ENCODE measurements around the gene COPS7A. TPM values are rescaled to one million over a fixed set of nuclear protein-coding genes. Genes with fewer than 3 reads are reported as not detected.
A peak's percentile ranks its signal among the peaks of the same experiment; 100 is the strongest.

COPS7A gene
- total RNA-seq (2014; rRNA removed; shearing (Covaris generic)) (94.5 and 123 TPM in 2 replicates), polyA plus RNA-seq (2016; fragmentation: Nextera tagmentation; extraction: Ambion mirVana) (133 and 135 TPM in 2 replicates)

- Histone ChIP-seq H3K4me3 (peak within 1 kb of the TSS; percentile 79), H2AFZ (peak within 1 kb of the TSS; percentile 97), H3K4me1 (ENCODE audit: insufficient read depth) (peaks cover 10% of the 10 kb centered on the region), H3K9me2 (ENCODE audit: insufficient read depth) (no peaks in the 10 kb centered on the region), H3K79me2 (ENCODE audit: insufficient read depth) (peaks cover 24% of the 10 kb centered on the region), H4K20me1 (ENCODE audit: insufficient read depth) (no peaks in the 10 kb centered on the region), H3K27ac (peak within 1 kb of the TSS; percentile 82), H3K9ac (peak within 1 kb of the TSS; percentile 80), H3K4me2 (ENCODE audit: unreplicated experiment) (peak within 1 kb of the TSS; percentile 99), H3K9me3 (ENCODE audit: low read depth) (no peaks in the 10 kb centered on the region), H3K36me3 (ENCODE audit: low read depth) (peaks cover 9% of the 10 kb centered on the region; the same call in 1 of the 2 replicates), H3F3A (ENCODE audit: insufficient read depth) (peaks cover 10% of the 10 kb centered on the region; the same call in 1 of the 2 replicates), H3K27me3 (replicated peaks; ENCODE audit: insufficient read depth) (no peaks in the 10 kb centered on the region)
- WGBS, 2 experiments (ENCODE audit: low coverage in 1 of 2, low lambda C conversion rate in 2 of 2, missing lambda C conversion rate in 2 of 2) = 1% methylated on average over 48 to 49 of the region's 49 CpGs
- DNase-seq = peak; percentile 98
- in situ Hi-C loops (cut with MboI) = no loop called here
- no peak for TF ChIP-seq EZH2phosphoT487 (IDR thresholded peaks at IDR 0.05; ENCODE audit: insufficient read depth, low read depth)
- TF ChIP-seq EZH2 (IDR thresholded peaks at IDR 0.05; ENCODE audit: insufficient read depth, poor library complexity, severe bottlenecking) = no peak
Measured at GRCh38 chr12:6723607-6724408, at the start of gene COPS7A. Gene COPS7A, plus strand, starts transcription at chr12:6724046. Its CDS starts 611 bp downstream, at chr12:6724657.

DNA sequence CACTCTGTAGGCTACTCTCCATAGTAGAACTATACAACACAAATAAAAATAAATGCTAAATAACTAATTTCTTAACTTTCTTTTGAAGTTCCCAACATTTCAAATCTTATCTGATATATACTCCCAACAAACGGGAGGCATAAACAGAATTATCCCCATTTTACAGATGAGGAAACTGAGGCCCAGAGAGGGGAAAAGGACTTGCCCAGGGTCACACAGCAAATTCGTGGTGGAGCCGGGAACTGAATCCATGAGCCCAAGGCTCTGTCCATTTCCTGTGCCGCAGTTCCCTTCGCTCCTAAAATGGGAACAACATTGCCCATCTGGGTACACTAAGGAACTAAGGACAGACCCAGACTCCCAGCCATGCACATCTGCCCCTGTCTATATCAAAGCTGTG lies 46.9 kb upstream of the COPS7A start:
- no peak for TF ChIP-seq EZH2 (IDR thresholded peaks at IDR 0.05; ENCODE audit: insufficient read depth, poor library complexity, severe bottlenecking)
- no peak for TF ChIP-seq EZH2phosphoT487 (IDR thresholded peaks at IDR 0.05; ENCODE audit: insufficient read depth, low read depth)
- Histone ChIP-seq H3K27me3 (replicated peaks; ENCODE audit: insufficient read depth) (no peaks in the 10 kb centered on the region), H4K20me1 (ENCODE audit: insufficient read depth) (no peaks in the 10 kb centered on the region), H3F3A (ENCODE audit: insufficient read depth) (no peaks in the 10 kb centered on the region), H3K9me2 (ENCODE audit: insufficient read depth) (no peaks in the 10 kb centered on the region), H3K79me2 (ENCODE audit: insufficient read depth) (peaks cover 81% of the 10 kb centered on the region), H3K9ac (no peak overlapping the region), H3K36me3 (ENCODE audit: low read depth) (peaks cover 52% of the 10 kb centered on the region), H2AFZ (no peak overlapping the region), H3K4me2 (ENCODE audit: unreplicated experiment) (no peak overlapping the region), H3K4me3 (no peak overlapping the region), H3K9me3 (ENCODE audit: low read depth) (no peaks in the 10 kb centered on the region), H3K27ac (no peak overlapping the region), H3K4me1 (ENCODE audit: insufficient read depth) (no peaks in the 10 kb centered on the region)
- in situ Hi-C loops (cut with MboI) = no loop called here
- 89 to 94% methylated on average over 5 of the region's 5 CpGs for WGBS, 2 experiments (ENCODE audit: low coverage in 1 of 2, low lambda C conversion rate in 2 of 2, missing lambda C conversion rate in 2 of 2)
- no peak for DNase-seq

- in situ Hi-C loops (cut with MboI) = no loop called here
- H3K79me2 ChIP-seq (ENCODE audit: insufficient read depth) = peaks cover 96% of the 10 kb centered on the region
- H3K9ac ChIP-seq = no peak overlapping the region
- H3K4me1 ChIP-seq (ENCODE audit: insufficient read depth) = peaks cover 12% of the 10 kb centered on the region; the same call in 1 of the 2 replicates
- no peak overlapping the region for H2AFZ ChIP-seq
- TF ChIP-seq EZH2 (IDR thresholded peaks at IDR 0.05; ENCODE audit: insufficient read depth, poor library complexity, severe bottlenecking) (no peak), EZH2phosphoT487 (IDR thresholded peaks at IDR 0.05; ENCODE audit: insufficient read depth, low read depth) (no peak)
- H3K27ac ChIP-seq = no peak overlapping the region
- peak; percentile 59 for DNase-seq
- H4K20me1 ChIP-seq (ENCODE audit: insufficient read depth) = no peaks in the 10 kb centered on the region; the same call in 1 of the 2 replicates
- no peaks in the 10 kb centered on the region for H3K27me3 ChIP-seq (replicated peaks; ENCODE audit: insufficient read depth)
- no peak overlapping the region for H3K4me3 ChIP-seq
- H3K36me3 ChIP-seq (ENCODE audit: low read depth) = peaks cover 11% of the 10 kb centered on the region; the same call in 1 of the 2 replicates
- H3K4me2 ChIP-seq (ENCODE audit: unreplicated experiment) = no peak overlapping the region
- WGBS, 2 experiments (ENCODE audit: low coverage in 1 of 2, low lambda C conversion rate in 2 of 2, missing lambda C conversion rate in 2 of 2) = 58 to 61% methylated on average over 6 of the region's 6 CpGs
- H3F3A ChIP-seq (ENCODE audit: insufficient read depth) = peaks cover 39% of the 10 kb centered on the region
- no peaks in the 10 kb centered on the region for H3K9me2 ChIP-seq (ENCODE audit: insufficient read depth)
- no peaks in the 10 kb centered on the region for H3K9me3 ChIP-seq (ENCODE audit: low read depth)
Measured at GRCh38 chr12:6684609-6685008, 39.2 kb upstream of the COPS7A start.

GRCh38 chr12:6685814-6686213 lies 38.0 kb upstream of the COPS7A start:
- TF ChIP-seq EZH2 (IDR thresholded peaks at IDR 0.05; ENCODE audit: insufficient read depth, poor library complexity, severe bottlenecking) (no peak), EZH2phosphoT487 (IDR thresholded peaks at IDR 0.05; ENCODE audit: insufficient read depth, low read depth) (no peak)
- Histone ChIP-seq H3F3A (ENCODE audit: insufficient read depth) (peaks cover 39% of the 10 kb centered on the region), H3K9ac (no peak overlapping the region), H3K4me1 (ENCODE audit: insufficient read depth) (peaks cover 19% of the 10 kb centered on the region), H3K79me2 (ENCODE audit: insufficient read depth) (peaks cover 95% of the 10 kb centered on the region), H3K4me3 (no peak overlapping the region), H3K27ac (no peak overlapping the region), H3K9me2 (ENCODE audit: insufficient read depth) (no peaks in the 10 kb centered on the region), H2AFZ (no peak overlapping the region), H3K27me3 (replicated peaks; ENCODE audit: insufficient read depth) (no peaks in the 10 kb centered on the region), H3K9me3 (ENCODE audit: low read depth) (no peaks in the 10 kb centered on the region), H4K20me1 (ENCODE audit: insufficient read depth) (no peaks in the 10 kb centered on the region; the same call in 1 of the 2 replicates), H3K4me2 (ENCODE audit: unreplicated experiment) (no peak overlapping the region), H3K36me3 (ENCODE audit: low read depth) (peaks cover 7% of the 10 kb centered on the region; the same call in 1 of the 2 replicates)
- in situ Hi-C loops (cut with MboI) = no loop called here
- no peak for DNase-seq
- WGBS, 2 experiments (ENCODE audit: low coverage in 1 of 2, low lambda C conversion rate in 2 of 2, missing lambda C conversion rate in 2 of 2) = 97 to 100% methylated on average over 3 of the region's 3 CpGs
